Pancreas (tissue), 10 donors: ENCODE measurements around the gene ZNF892. TPM values are rescaled to one million over a fixed set of nuclear protein-coding genes. Genes with fewer than 3 reads are reported as not detected.

Experiments
- ATAC-seq, 4 donors: fragments of 200-7000 bp; cut with Tn5 transposase; one replicate each; pipeline versions ENCODE4 v1.8.0 to v1.9.1; 2020; ENCODE audit warnings: mild to moderate bottlenecking in 4 of 4, moderate library complexity in 4 of 4
- DNase-seq, 6 donors: peaks; one replicate each; pipeline ENCODE4 v3.0.0-alpha.2; 2020
- FAIRE-seq: peaks from 2 replicates; lab custom pipeline; 2012; peaks lifted over from hg19 to GRCh38; lab: Jason Lieb, UNC
- H3K27ac ChIP-seq, 4 donors: fragments of 200-600 bp; sonication (generic); 1 replicate in 3 of 4; 2 replicates in 1 of 4; pipeline versions ENCODE4 v1.5.0 to v1.8.0; 2020
- H3K27me3 ChIP-seq, 4 donors: fragments of 200-600 bp; one replicate each; pipeline ENCODE4 v1.8.0; 2021
- H3K36me3 ChIP-seq, 3 donors: fragments of 200-600 bp; sonication (generic) in 1 of 3; one replicate each; pipeline versions ENCODE4 v1.5.0 to v1.8.0; 2020 to 2021
- H3K4me1 ChIP-seq, 3 donors: fragments of 200-600 bp; one replicate each; pipeline ENCODE4 v1.8.0; 2021
- H3K4me3 ChIP-seq, 4 donors: fragments of 200-600 bp; sonication (generic) in 2 of 4; one replicate each; pipeline versions ENCODE4 v1.5.0 to v1.8.0; 2020 to 2021
- H3K9me3 ChIP-seq, 4 donors: fragments of 200-600 bp; one replicate each; pipeline ENCODE4 v1.8.0; 2021
- WGBS, 2 donors: extraction: QIAGEN DNeasy Blood & Tissue Kit; methylation state at CpG; one replicate each; pipeline ENCODE4 v1.1.7; 2013; 5-methylcytosine and 5-hydroxymethylcytosine counted together
- intact Hi-C, 3 donors: fragments of 100-400 bp; cut with DNase I; formaldehyde crosslinking; loops; one replicate each; pipeline versions ENCODE4 v1.11.1 to v1.14.2; 2022
- polyA plus RNA-seq, 2 donors: library from polyadenylated mRNA; stranded (reverse); fragments of 200-250 nt; gene quantifications; one replicate each; pipeline ENCODE4 v1.2.3, GENCODE V29; 2013
- total RNA-seq, 6 donors: library from RNA; stranded (reverse); fragmentation: NEBNext Ultra II Directional in 4 of 6; extraction: Animal tissue kit (Norgen Biotek cat#: 25700) in 4 of 6; gene quantifications; one replicate each; pipeline versions ENCODE4 v1.2.1 to v1.2.4, GENCODE V29; 2021 to 2023
- TF ChIP-seq, protein P1 (sequence below), 4 donors: fragments of 200-600 bp; sonication (generic) in 3 of 4; IDR thresholded peaks; one replicate each; pipeline versions ENCODE4 v1.5.0 to v1.8.0; 2021; ENCODE audit warnings: antibody characterized with exemption in 4 of 4
- donor health status: healthy with polysubstance abuse.
- donor health status: DM: no; HTN: no; CAD: no; lungs with moderate emphysema.
- donor health status: DM: no; HTN: no; CAD: no.
- donor health status: control.
- donor health status: control.
- donor health status: Bipolar disorder and iron deficiency.
- donor health status: DM: yes; HTN: yes; CAD: no.
- donor health status: DM: no; HTN: no; CAD: no.
- donor health status: DM: no; HTN: no; CAD: no.
- donor health status: DM: yes; HTN: yes; CAD: no.

Gene ZNF892
- total and polyA plus RNA-seq, 8 donors: 0.63 to 5.2 (median 2.7) TPM

- TF ChIP-seq, protein P1, sequence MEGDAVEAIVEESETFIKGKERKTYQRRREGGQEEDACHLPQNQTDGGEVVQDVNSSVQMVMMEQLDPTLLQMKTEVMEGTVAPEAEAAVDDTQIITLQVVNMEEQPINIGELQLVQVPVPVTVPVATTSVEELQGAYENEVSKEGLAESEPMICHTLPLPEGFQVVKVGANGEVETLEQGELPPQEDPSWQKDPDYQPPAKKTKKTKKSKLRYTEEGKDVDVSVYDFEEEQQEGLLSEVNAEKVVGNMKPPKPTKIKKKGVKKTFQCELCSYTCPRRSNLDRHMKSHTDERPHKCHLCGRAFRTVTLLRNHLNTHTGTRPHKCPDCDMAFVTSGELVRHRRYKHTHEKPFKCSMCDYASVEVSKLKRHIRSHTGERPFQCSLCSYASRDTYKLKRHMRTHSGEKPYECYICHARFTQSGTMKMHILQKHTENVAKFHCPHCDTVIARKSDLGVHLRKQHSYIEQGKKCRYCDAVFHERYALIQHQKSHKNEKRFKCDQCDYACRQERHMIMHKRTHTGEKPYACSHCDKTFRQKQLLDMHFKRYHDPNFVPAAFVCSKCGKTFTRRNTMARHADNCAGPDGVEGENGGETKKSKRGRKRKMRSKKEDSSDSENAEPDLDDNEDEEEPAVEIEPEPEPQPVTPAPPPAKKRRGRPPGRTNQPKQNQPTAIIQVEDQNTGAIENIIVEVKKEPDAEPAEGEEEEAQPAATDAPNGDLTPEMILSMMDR (IDR thresholded peaks at IDR 0.05): no peak
- WGBS, 2 donors: 53 to 73% methylated on average over 1 of the region's 1 CpG
- ATAC-seq: no peak
- Histone ChIP-seq H3K27ac (no peak overlapping the region), H3K27me3 (no peaks in the 10 kb centered on the region), H3K36me3 (no peaks in the 10 kb centered on the region), H3K4me1 (no peaks in the 10 kb centered on the region), H3K4me3 (no peak overlapping the region), H3K9me3 (no peaks in the 10 kb centered on the region)
- FAIRE-seq: no peak
- DNase-seq: no peak
- intact Hi-C loops: loop anchor here in 1 of 3 donors (5.0 kb wide), 1 partner anchor 80 kb away; no protein-coding TSS in a partner anchor
Observed at GRCh38 chr2:95232232-95232631, 24.9 kb downstream of the ZNF892 start.

- Histone ChIP-seq H3K36me3 (no peaks in the 10 kb centered on the region), H3K27ac (no peak overlapping the region), H3K9me3 (no peaks in the 10 kb centered on the region), H3K4me3 (no peak overlapping the region), H3K4me1 (no peaks in the 10 kb centered on the region), H3K27me3 (no peaks in the 10 kb centered on the region)
- ATAC-seq: no peak
- intact Hi-C loops: loop anchor here in 1 of 3 donors (5.0 kb wide), 1 partner anchor 78 kb away; no protein-coding TSS in a partner anchor
- 89 to 91% methylated on average over 5 of the region's 5 CpGs for WGBS, 2 donors
- no peak for FAIRE-seq
- no peak for DNase-seq
- TF ChIP-seq, protein P1 (IDR thresholded peaks at IDR 0.05): no peak
Observed at GRCh38 chr2:95234286-95234785, 27.0 kb downstream of the ZNF892 start.

DNA sequence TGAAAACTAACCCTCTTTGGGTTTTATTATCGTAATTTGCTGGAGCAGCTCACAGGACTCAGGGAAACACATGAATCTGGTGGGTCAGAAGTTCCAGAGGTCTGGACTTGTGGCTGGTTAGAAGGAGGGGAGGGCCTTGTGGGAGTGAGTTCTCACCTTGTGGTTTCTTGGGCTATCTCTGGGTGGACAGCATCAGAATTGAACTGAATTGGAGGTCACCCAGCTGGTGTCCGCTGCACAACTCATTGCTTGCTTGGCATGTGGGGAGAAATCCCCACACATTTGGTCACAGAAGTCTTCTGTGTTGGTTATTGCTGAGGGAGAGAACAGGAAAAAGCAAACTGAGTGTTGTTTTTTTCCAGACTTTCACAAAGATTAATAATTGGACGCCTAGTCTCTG, 27.5 kb downstream of the ZNF892 start:
- no peaks in the 10 kb centered on the region for H3K36me3 ChIP-seq
- intact Hi-C loops: loop anchor here in 1 of 3 donors (5.0 kb wide), 1 partner anchor 77 kb away; no protein-coding TSS in a partner anchor
- 93 to 97% methylated on average over 3 of the region's 3 CpGs for WGBS, 2 donors
- no peak overlapping the region for H3K27ac ChIP-seq
- TF ChIP-seq, protein P1 (IDR thresholded peaks at IDR 0.05): no peak
- H3K27me3 ChIP-seq: no peaks in the 10 kb centered on the region
- DNase-seq: no peak
- no peak for FAIRE-seq
- H3K4me1 ChIP-seq: no peaks in the 10 kb centered on the region
- no peak overlapping the region for H3K4me3 ChIP-seq
- no peak for ATAC-seq
- no peaks in the 10 kb centered on the region for H3K9me3 ChIP-seq

DNA sequence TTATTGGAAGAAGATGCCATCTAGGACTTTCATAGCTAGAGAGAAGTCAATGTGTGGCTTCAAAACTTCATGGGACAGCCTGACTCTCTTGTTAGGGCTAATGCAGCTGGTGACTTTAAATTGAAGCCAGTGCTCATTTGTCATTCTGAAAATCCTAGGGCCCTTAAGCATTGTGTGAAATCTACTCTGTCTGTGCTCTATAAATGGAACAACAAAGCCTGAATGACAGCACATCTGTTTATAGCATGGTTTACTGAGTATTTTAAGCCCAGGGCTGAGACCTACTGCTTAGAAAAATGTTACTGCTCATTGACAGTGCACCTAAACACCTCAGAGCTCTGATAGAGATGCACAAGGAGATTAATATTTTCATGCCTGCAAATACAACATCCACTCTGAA, 30.8 kb downstream of the ZNF892 start:
- intact Hi-C loops: no loop called here
- Histone ChIP-seq H3K36me3 (no peaks in the 10 kb centered on the region), H3K4me3 (no peak overlapping the region), H3K9me3 (no peaks in the 10 kb centered on the region), H3K27me3 (no peaks in the 10 kb centered on the region), H3K27ac (no peak overlapping the region), H3K4me1 (no peaks in the 10 kb centered on the region)
- ATAC-seq (no peak), FAIRE-seq (no peak), DNase-seq (no peak)
- TF ChIP-seq, protein P1 (IDR thresholded peaks at IDR 0.05): no peak

- Histone ChIP-seq H3K9me3 (no peaks in the 10 kb centered on the region), H3K36me3 (no peaks in the 10 kb centered on the region), H3K27me3 (no peaks in the 10 kb centered on the region), H3K27ac (no peak overlapping the region), H3K4me3 (no peak overlapping the region), H3K4me1 (no peaks in the 10 kb centered on the region)
- FAIRE-seq: no peak
- no peak for DNase-seq
- 87 to 97% methylated on average over 5 of the region's 5 CpGs for WGBS, 2 donors
- intact Hi-C loops: no loop called here
- no peak for ATAC-seq
- TF ChIP-seq, protein P1 (IDR thresholded peaks at IDR 0.05): no peak
Observed at GRCh38 chr2:95240091-95240490, 32.8 kb downstream of the ZNF892 start.
